ENCODE measurements around the gene A2M. TPM values are rescaled to one million over a fixed set of nuclear protein-coding genes. Genes with fewer than 3 reads are reported as not detected.

Gene A2M
- polyA plus RNA-seq, 1 experiment = 1.2 TPM

DNA sequence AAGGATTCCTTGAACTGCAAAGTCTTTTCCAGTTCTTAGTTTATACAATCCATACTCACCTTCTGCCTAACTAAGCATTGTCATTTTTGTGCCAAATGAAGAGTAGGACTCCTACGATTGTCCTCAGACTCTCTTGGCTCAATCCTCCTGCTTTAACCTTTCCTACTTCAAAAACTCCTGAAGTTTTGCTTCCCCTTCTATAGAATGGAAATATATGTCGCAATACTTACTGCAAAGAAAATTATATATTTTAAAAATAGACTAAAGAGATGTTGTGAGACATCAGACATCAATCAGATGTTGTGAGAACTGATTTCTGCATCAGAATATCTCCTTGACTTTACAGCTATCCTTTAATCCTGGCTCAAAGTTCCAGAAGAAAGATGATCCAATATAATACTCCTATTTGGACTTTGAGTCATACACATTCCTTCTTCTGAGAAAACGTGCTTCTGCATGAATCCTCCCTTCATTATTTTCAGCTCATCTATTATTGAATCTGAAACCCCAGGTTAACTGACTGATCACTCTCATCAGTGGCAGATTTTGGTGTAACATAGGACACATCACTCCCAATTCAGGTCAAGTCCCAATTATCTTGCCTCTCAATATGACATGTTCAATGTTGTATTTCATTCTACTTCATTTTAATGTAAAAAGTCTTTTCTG lies 48.8 kb downstream of the A2M start:
- DNase-seq (ENCODE audit: low read depth, low spot score) = no peak
- TF ChIP-seq, protein P1, sequence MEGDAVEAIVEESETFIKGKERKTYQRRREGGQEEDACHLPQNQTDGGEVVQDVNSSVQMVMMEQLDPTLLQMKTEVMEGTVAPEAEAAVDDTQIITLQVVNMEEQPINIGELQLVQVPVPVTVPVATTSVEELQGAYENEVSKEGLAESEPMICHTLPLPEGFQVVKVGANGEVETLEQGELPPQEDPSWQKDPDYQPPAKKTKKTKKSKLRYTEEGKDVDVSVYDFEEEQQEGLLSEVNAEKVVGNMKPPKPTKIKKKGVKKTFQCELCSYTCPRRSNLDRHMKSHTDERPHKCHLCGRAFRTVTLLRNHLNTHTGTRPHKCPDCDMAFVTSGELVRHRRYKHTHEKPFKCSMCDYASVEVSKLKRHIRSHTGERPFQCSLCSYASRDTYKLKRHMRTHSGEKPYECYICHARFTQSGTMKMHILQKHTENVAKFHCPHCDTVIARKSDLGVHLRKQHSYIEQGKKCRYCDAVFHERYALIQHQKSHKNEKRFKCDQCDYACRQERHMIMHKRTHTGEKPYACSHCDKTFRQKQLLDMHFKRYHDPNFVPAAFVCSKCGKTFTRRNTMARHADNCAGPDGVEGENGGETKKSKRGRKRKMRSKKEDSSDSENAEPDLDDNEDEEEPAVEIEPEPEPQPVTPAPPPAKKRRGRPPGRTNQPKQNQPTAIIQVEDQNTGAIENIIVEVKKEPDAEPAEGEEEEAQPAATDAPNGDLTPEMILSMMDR (IDR thresholded peaks at IDR 0.05; ENCODE audit: low read depth, low read length) = no peak
- Histone ChIP-seq H3K4me3 (ENCODE audit: low read depth, low read length) (no peak overlapping the region), H3K9me3 (ENCODE audit: control insufficient read depth, insufficient read depth, low read length) (peaks cover 10% of the 10 kb centered on the region; the same call in 1 of the 2 replicates), H3K27ac (ENCODE audit: low read depth, low read length) (no peak overlapping the region), H3K27me3 (ENCODE audit: control insufficient read depth, insufficient read depth, low read length) (peaks cover 16% of the 10 kb centered on the region)
- CTCF ChIA-PET = interaction anchor here (0.6 to 1.7 kb wide), 3 partner anchors 17 to 523 kb away, joined by 3 to 5 read pairs (median 4); no protein-coding TSS in a partner anchor
- POLR2A ChIA-PET = no interaction called here

DNA sequence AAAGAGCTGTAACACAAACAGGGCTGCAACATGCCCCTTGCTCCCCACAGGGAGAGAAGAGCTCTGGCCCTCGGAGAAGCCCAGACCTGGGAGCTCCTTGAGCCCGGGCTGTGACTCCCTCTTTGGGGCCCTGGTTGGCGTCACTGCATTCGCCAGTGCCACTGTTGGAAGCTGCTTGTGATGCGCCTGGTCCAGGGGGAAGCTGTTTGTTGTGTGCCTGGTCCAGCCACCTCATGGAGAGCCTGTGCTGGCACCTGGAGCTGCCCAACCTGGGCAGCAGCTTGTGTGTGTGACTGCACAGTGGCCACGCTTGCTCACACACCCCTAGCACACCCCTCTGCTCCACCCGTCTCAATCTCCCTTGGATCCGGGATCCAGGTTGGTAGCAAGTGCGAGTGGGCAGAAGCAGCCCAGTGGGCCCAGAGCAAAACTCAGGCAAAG lies 49.5 kb downstream of the A2M start:
- Histone ChIP-seq H3K27ac (ENCODE audit: low read depth, low read length) (no peak overlapping the region), H3K9me3 (ENCODE audit: control insufficient read depth, insufficient read depth, low read length) (peaks cover 10% of the 10 kb centered on the region; the same call in 1 of the 2 replicates), H3K27me3 (ENCODE audit: control insufficient read depth, insufficient read depth, low read length) (peaks cover 16% of the 10 kb centered on the region), H3K4me3 (ENCODE audit: low read depth, low read length) (no peak overlapping the region)
- ChIA-PET CTCF (interaction anchor here (0.6 to 1.7 kb wide), 4 partner anchors 17 to 522 kb away, joined by 3 to 5 read pairs (median 4); no protein-coding TSS in a partner anchor), POLR2A (no interaction called here)
- no peak for DNase-seq (ENCODE audit: low read depth, low spot score)
- TF ChIP-seq, protein P1 (IDR thresholded peaks at IDR 0.05; ENCODE audit: low read depth, low read length) = no peak

DNA sequence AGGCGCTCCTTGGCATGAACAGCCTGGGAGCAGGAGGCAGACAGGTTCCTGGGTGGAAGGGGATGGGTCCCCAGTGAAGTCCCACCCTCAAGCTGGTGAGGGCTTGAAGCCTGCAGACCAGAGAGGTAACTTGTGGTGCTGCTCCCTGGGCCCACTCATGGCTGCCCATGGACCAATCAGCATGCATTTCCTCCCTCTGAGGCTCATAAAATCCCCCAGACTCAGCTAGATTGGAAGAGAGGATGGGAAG lies 50.2 kb downstream of the A2M start:
- DNase-seq (ENCODE audit: low read depth, low spot score) = no peak
- TF ChIP-seq, protein P1 (IDR thresholded peaks at IDR 0.05; ENCODE audit: low read depth, low read length) = no peak
- Histone ChIP-seq H3K9me3 (ENCODE audit: control insufficient read depth, insufficient read depth, low read length) (peaks cover 10% of the 10 kb centered on the region; the same call in 1 of the 2 replicates), H3K27ac (ENCODE audit: low read depth, low read length) (no peak overlapping the region), H3K4me3 (ENCODE audit: low read depth, low read length) (no peak overlapping the region), H3K27me3 (ENCODE audit: control insufficient read depth, insufficient read depth, low read length) (peaks cover 16% of the 10 kb centered on the region)
- ChIA-PET CTCF (interaction anchor here (0.7 to 1.6 kb wide), 2 partner anchors 27 to 522 kb away, joined by 3 read pairs; no protein-coding TSS in a partner anchor), POLR2A (no interaction called here)

DNA sequence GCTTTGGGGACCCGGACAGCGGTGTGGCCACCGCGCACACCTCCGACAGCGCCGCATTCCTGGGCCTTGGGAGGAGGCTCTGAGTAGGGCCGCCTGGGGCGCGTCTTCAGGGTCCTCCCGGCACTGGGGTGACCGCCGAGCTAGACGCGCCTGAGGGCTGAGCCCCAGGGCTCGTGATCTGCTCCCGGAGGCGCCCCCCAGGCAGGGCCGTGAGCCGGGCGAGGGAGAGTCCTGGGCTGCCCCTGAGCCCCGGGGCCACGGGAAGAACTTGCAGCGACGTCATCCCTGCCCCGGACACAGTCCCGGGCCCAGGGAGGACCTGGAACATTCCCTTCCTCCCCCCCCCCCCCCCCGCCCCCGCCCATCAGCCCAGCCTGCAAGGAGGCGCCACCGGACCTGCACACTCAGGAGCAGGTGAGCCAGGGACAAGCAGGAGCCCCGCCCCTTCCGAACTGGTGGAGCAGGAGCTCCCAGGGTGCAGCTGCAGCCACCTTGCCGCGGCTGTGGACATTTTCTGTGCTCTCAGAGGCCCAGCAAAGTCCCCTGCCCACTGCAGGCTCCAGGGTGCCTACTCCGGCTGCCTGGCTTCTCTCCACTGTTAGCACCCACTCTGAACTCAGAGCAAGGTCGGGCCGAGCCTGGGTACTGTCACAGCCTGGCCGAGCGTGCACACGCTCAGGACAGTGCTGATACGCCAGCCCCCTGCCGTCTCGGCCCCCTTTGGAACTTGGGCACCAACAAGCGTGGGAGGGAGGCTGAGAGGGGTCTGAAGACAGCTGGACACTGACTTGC lies 50.7 kb downstream of the A2M start:
- peaks cover 10% of the 10 kb centered on the region; the same call in 1 of the 2 replicates for H3K9me3 ChIP-seq (ENCODE audit: control insufficient read depth, insufficient read depth, low read length)
- POLR2A ChIA-PET = no interaction called here

More for the DNA sequence above, 50.7 kb downstream of the A2M start:
- Histone ChIP-seq H3K4me3 (ENCODE audit: low read depth, low read length) (peak overlapping the region; percentile 53), H3K27me3 (ENCODE audit: control insufficient read depth, insufficient read depth, low read length) (peaks cover 16% of the 10 kb centered on the region), H3K27ac (ENCODE audit: low read depth, low read length) (no peak overlapping the region)
- TF ChIP-seq, protein P1 (IDR thresholded peaks at IDR 0.05; ENCODE audit: low read depth, low read length) = no peak
- no peak for DNase-seq (ENCODE audit: low read depth, low spot score)
- CTCF ChIA-PET = interaction anchor here (0.7 to 0.9 kb wide), 2 partner anchors 344 to 408 kb away, joined by 4 to 6 read pairs; no protein-coding TSS in a partner anchor

All from AG04450 (cell line).